Endothelial cell of umbilical vein (primary cell): ENCODE measurements around the gene CNIH2.

Experiments
- EZH2 ChIP-seq: IDR thresholded peaks from 2 replicates; pipeline ENCODE4 v1.6.1; 2012; ENCODE audit warnings: borderline replicate concordance, low read depth, mild to moderate bottlenecking, moderate library complexity, low read length, inconsistent platforms; ENCODE audit not compliant: severe bottlenecking
- FOS ChIP-seq: IDR thresholded peaks from 2 replicates; pipeline ENCODE4 v1.6.1; 2011; ENCODE audit warnings: mild to moderate bottlenecking, low read length, moderate library complexity, borderline replicate concordance; ENCODE audit not compliant: insufficient read depth
- JUN ChIP-seq: IDR thresholded peaks from 2 replicates; pipeline ENCODE4 v1.6.1; 2011; ENCODE audit warnings: borderline replicate concordance, low read depth; ENCODE audit not compliant: insufficient read length, insufficient read depth
- MYC ChIP-seq: IDR thresholded peaks from one replicate; pipeline ENCODE4 v1.6.1; 2011; ENCODE audit warnings: mild to moderate bottlenecking, low read depth, low read length
- POLR2A ChIP-seq: IDR thresholded peaks from 2 replicates; pipeline ENCODE4 v1.6.1; 2012; ENCODE audit warnings: low read depth, mild to moderate bottlenecking, control low read depth, low read length
- POLR2AphosphoS5 ChIP-seq: IDR thresholded peaks from 2 replicates; pipeline ENCODE4 v1.6.1; 2012; ENCODE audit warnings: low read depth, mild to moderate bottlenecking, control low read depth, low read length, moderate library complexity; ENCODE audit not compliant: insufficient read depth
- TF ChIP-seq, protein P1 (sequence below): IDR thresholded peaks from 2 replicates; pipeline ENCODE4 v1.6.1; 2011; ENCODE audit not compliant: insufficient read depth, insufficient read length
- TF ChIP-seq, protein P2 (sequence below), 2 donors: IDR thresholded peaks; 1 replicate in 1 of 2; 2 replicates in 1 of 2; pipeline ENCODE4 v1.5.1; 2011; ENCODE audit warnings: low read length in 2 of 2, mild to moderate bottlenecking in 2 of 2, moderate library complexity in 2 of 2, control low read depth in 1 of 2, inconsistent platforms in 1 of 2, low read depth in 1 of 2; ENCODE audit not compliant: insufficient read depth in 1 of 2; ENCODE audit errors: extremely low read depth in 1 of 2

- TF ChIP-seq, protein P1, sequence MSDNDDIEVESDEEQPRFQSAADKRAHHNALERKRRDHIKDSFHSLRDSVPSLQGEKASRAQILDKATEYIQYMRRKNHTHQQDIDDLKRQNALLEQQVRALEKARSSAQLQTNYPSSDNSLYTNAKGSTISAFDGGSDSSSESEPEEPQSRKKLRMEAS = no peak
- TF ChIP-seq POLR2AphosphoS5 (peak; percentile 88), POLR2A (peak; percentile 88), FOS (no peak), EZH2 (no peak), MYC (no peak), JUN (no peak)
- TF ChIP-seq, protein P2, sequence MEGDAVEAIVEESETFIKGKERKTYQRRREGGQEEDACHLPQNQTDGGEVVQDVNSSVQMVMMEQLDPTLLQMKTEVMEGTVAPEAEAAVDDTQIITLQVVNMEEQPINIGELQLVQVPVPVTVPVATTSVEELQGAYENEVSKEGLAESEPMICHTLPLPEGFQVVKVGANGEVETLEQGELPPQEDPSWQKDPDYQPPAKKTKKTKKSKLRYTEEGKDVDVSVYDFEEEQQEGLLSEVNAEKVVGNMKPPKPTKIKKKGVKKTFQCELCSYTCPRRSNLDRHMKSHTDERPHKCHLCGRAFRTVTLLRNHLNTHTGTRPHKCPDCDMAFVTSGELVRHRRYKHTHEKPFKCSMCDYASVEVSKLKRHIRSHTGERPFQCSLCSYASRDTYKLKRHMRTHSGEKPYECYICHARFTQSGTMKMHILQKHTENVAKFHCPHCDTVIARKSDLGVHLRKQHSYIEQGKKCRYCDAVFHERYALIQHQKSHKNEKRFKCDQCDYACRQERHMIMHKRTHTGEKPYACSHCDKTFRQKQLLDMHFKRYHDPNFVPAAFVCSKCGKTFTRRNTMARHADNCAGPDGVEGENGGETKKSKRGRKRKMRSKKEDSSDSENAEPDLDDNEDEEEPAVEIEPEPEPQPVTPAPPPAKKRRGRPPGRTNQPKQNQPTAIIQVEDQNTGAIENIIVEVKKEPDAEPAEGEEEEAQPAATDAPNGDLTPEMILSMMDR (IDR thresholded peaks at IDR 0.05; ENCODE audit: extremely low read depth in 1 of 2, insufficient read depth in 1 of 2, low read depth in 1 of 2, low read length in 2 of 2) = no peak
These were observed 10.9 kb downstream of the CNIH2 start, which contains the start of gene YIF1A for GRCh38 chr11:66288671-66289547.
